Jurkat, Clone E6-1 (cell line): ENCODE results near the gene FOXK2.

Experiments used
- DNase-seq: peaks from one replicate; pipeline ENCODE4 v3.0.0-alpha.2; 2011; ENCODE audit warnings: low read depth, low spot score
- H3K4me3 ChIP-seq: 2 replicates; pipeline ENCODE4 v1.5.1; 2011; ENCODE audit warnings: mild to moderate bottlenecking, low read length, control low read depth, moderate library complexity

FOXK2 gene

DNA sequence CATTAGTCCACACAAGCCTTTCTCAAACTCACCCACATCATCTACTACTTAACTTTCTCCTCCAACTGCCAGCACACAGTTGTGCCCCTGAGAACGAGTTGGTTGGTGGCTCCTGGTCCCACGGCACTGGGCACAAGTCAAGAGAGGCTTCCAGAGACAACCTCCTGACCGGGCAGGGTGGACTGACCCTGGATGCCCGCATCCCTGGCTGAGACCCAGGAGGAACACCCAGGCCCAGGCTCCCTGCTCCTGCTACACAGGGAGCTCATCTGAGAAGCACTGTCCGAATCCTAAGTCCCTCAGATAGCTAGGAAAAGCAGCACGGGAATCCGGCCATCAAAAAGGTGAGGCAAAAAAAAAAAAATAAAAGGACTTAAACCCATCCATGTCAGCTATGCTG is 99.7 kb downstream of the FOXK2 start:
- DNase-seq = no peak
- H3K4me3 ChIP-seq = no peak overlapping the region

DNA sequence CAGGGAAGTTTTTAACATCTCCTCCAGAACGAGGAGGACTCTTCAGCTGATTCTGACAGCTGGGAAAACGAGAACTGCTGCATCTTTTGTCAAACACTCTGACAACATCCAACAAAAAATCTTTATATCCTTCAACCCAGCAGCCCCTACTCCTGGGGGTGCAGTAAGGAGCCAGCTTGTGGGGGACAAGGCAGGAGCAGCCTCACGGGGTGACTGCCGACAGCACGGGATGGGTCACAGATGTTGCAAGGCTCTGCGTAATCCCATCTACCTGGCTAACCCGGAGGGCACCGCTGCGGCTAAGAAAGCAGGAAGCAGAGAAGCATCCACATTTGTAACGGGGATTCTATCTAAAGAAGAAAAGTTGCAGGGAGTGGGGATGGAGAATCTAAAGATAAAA is 100.1 kb downstream of the FOXK2 start:
- no peak overlapping the region for H3K4me3 ChIP-seq
- no peak for DNase-seq

DNA sequence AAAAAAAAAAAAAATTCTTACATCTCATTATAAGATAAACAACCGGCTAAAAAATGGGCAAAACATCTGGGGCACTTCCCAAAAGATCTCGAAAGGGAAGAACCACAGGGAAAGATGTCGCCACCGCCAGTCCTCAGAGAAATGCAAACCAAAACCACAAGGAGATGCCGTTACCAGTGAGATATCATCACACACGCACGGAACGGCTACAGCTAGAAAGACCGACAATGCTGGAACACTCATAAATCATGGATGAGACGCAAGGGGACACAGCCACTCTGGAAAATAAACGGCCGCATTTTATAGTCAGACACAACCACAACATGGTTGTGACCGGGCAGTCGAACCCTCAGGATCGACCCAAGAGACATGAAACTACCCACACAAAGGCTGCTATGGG is 104.2 kb downstream of the FOXK2 start:
- no peak for DNase-seq
- H3K4me3 ChIP-seq = no peak overlapping the region

DNA sequence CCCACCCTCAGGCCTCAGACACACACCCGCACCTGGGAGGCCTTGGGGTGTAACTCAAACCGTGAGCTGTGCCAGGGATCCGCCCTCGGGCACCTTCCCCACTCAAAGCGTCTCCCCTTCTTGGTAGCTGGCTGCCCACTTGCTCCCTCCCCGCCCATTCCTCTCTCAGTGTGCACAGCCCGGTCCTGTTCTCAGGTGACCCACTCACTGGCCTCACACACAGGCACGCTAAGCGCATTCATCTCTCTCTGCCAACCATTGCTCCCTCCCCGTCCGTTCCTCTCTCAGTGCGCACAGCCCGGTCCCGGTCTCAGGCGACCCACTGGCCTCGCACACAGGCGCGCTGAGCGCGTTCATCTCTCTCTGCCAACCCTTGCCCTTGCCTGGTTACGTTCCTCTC is 107.9 kb downstream of the FOXK2 start:
- DNase-seq = no peak
- no peak overlapping the region for H3K4me3 ChIP-seq

DNA sequence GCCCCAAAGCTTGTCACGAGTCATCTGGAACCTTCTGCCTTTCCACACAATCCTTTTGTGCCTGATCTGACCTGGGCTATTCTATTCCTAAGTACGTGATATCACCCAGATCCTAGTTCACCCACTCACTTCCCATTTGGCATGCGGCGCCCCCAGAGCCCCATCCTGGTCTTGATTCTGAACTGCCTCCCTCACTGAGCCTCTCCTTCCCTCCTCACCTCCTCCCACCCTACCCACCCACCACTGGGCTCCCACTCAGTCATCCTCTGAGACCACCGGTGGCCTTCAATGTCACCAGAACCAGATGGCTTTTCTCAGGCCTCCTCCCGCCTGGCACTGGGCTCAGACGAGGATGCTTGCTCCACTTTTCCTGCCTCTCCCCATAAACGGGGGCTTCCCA is 110.2 kb downstream of the FOXK2 start:
- no peak for DNase-seq
- no peak overlapping the region for H3K4me3 ChIP-seq

DNA sequence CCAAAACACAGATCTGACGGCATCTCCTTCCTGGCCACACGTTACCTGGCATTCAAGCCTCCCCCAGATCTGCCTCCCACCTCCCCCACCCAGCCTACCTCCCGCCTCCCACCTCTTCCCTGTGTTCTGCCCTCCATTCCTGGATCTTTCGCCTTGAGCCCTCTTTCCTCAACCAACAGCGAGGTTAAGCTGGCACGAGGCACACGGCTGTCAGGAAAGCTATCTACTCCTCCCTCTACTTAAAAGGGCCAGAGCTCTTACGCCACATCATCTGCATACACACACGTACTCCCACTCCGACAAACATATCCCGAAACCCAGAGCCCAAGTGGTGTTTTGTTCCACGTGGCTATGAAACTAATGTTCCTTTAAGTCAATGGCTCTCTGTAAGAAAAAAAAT is 110.7 kb downstream of the FOXK2 start:
- no peak overlapping the region for H3K4me3 ChIP-seq
- DNase-seq = no peak

DNA sequence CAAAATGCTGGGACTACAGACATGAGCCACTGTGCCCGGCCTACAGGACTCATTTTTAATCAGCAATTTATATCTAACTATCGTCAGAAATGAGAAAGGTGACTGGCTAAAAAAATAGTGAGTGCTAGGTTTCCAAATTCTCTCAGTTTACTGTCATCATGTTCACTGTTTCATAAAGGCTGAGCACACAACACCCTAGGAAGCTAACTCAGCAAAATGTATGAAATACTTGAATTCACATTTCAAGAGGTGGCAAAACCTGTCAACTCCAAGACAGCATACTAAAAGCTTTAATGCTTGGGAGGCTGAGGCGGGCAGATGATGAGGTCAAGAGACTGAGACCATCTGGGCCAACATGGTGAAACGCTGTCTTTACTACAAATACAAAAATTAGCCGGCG is 112.0 kb downstream of the FOXK2 start:
- H3K4me3 ChIP-seq = no peak overlapping the region
- DNase-seq = no peak

DNA sequence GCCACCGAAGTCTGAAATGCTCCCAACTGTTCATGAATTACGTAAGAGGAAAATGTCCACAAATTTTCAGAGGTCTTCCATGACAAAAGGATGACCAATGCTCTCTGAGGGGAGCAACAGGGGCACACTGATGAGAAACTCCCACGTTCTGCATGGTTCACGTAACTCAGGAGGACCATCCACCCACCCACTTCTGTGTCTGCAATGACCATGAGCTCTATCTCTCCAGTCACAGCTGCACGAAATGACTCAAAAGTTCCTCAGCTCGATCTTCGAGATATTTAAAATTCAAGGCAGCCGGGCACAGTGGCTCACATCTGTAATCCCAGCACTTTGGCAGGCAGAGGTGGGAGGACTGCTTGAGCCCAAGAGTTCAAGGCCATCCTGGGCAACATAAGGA is 112.9 kb downstream of the FOXK2 start:
- H3K4me3 ChIP-seq = no peak overlapping the region
- no peak for DNase-seq

DNA sequence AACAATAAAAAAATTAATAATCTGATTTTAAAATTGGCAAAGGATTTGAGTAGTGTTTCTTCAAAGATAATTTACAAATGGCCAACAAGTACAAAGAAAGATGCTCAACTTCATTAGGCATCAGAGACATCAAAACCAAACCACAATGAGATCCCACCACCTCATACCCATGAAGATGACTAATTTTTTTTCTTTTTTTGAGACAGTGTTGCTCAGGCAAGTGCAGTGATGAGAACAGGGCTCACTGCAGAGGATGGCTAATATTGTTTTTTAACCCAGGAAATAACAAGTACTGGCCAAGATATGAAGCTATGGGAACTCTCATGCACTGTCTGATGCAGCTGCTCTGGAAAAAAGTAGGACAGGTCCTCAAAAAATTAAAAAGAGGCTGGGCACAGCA is 113.8 kb downstream of the FOXK2 start:
- H3K4me3 ChIP-seq = no peak overlapping the region
- no peak for DNase-seq

DNA sequence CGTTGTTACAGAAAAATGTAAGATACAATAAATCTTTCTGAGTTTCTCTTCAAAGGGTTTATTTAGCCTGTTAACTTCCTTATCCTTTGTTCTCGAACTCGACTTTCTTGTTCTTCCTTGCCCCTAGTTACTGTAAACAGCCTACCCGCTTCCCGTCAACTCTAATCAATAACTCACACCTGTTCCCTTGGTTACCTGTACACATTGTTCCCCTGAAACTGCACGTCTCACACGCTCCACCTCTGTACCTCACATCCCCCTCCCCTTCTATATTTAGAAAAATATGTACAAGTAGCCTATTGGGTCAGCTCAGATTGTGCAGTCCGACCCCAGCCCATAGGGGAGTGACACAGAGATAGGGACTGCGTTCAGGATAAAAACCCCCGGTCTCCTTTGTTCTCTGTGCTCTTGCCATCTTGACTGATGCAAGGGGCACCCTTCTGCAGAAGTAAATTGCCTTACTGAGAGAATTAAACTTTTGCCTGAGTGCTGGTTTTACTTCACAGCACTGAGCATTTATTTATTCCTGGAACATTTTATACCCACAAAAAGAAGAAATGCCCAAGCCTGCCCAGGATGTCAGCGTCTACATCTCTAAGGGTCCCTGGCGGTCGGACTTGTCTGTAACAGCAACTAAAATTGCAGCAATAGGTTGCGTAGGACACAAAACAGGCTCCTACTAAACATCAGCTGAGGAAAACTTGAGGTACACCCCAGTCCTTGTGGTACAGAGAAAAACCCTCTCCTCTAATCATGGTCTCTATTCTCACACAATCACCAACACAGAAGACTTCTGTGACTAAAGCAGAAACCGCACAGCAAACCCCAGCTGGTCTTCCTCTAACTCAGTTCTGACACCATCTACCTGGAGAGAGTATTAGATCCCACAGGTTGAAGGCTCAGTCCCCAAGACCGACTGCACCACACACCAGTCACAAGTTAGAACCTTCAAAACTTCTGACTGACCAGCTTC is 117.4 kb downstream of the FOXK2 start:
- no peak overlapping the region for H3K4me3 ChIP-seq
- DNase-seq = no peak

DNA sequence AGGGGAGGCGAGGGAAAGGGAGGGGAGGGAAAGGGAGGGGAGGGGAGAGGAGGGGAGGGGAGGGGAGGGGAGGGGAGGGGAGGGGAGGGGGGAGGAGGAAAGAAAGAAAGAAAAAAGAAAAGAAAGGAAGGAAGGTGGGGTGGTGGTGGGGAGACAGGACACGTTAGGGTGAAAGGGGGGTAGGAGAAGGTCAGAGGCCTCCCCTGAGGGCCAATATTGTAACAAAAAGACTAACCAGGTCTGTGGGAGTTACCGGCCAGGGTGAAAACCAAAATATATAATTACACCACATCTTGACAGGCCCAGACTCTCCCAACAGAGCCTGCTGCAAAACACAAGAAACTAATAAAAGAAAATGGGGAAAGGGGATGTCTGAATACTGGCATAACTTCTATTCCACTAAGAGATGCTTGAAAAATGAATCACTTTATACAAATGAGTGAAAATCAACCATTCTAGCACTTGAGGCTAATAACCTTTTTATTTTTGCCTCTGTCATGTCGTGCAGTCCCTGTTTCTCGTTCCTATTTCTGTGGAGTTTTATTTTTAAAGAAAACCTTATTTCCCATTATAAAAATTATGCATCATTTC is 118.7 kb downstream of the FOXK2 start:
- H3K4me3 ChIP-seq = no peak overlapping the region

DNA sequence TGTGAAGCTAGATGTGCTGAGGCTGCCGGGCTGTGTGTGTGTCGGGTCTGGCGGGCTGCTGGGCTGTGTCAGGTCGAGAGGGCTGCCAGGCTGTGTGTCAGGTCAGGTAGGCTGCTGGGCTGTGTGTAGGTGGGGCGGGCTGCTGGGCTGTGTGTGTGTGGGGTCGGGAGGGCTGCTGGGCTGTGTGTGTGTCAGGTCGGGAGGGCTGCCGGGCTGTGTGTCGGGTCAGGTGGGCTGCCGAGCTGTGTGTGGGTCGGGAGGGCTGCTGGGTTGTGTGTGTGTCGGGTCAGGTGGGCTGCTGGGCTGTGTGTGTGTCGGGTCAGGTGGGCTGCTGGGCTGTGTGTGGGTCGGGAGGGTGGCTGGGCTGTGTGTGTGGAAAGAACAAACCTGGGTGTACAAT is 120.1 kb downstream of the FOXK2 start:
- no peak for DNase-seq
- H3K4me3 ChIP-seq = no peak overlapping the region

More for the DNA sequence above, 118.7 kb downstream of the FOXK2 start:
- no peak for DNase-seq

DNA sequence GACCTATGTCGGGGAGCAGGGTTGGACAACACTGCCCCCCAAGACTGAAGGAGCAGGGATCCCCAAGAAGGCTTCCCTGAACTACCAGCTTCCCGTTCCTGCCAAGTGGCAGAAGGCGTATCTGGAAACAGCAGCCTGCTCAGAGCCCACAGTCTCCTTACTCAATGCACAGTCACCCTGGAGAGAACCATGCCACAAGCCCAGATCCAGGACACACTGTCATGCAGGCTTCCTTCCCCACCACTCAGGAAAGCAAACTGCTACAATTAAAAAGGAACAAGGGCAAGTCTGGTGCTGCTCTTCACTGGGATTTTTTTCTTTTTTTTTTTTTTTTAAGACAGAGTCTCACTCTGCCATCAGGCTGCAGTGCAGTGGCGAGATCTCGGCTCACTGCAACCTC is 120.5 kb downstream of the FOXK2 start:
- no peak overlapping the region for H3K4me3 ChIP-seq
- no peak for DNase-seq

DNA sequence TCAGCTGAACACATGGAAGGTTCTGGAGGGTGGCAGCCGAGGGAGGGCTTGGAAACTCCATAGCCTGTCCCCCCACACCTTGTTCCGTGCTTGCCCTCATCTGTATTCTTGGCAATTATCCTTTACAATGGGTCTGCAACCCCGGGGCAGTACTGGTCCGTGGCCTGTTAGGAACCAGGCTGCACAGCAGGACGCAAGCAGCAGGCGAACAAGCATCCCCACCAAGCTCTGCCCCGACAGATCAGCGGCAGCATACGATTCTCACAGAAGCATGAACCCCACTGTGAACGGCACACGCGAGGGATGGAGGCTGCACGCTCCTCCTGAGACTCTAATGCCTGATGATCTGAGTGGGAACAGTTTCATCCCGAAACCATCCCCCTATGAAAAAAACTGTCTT is 122.5 kb downstream of the FOXK2 start:
- DNase-seq = no peak
- no peak overlapping the region for H3K4me3 ChIP-seq

DNA sequence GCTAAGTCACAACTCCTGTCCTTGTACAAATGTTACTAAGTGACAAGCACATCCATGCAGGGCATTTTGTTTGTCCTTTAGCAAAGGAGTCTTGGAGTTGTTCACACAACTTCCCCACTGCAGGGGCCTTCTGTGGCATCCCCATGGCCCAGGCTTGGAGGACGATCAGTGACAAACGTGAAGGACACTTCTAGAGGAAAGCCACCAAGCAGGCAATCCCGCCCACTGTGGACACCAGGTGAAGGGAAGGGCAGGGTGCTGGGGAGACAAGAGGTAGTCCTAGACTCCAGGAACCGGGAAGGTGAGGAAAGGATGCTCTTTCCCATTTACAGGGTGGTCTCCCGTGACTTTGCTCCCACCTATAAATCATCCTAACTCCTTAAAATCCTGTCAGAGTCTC is 124.6 kb downstream of the FOXK2 start:
- H3K4me3 ChIP-seq = no peak overlapping the region
- no peak for DNase-seq

DNA sequence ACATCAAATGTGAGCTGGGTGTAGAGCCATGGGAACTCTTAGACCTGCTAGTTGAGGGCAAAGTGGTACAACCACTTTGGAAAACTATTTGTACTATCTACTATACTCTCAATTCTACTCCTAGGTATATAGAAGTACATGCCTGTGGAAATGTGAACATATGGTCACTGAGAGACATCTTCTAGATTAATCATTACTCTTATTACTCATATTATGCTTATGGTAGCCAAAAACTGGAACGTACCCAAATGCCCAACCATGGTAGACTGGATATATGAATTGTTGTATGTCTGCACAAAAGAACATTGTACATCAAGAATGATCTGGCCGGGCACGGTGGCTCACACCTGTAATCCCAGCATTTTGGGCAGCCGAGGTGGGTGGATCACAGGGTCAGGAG is 126.0 kb downstream of the FOXK2 start:
- no peak for DNase-seq
- H3K4me3 ChIP-seq = no peak overlapping the region

DNA sequence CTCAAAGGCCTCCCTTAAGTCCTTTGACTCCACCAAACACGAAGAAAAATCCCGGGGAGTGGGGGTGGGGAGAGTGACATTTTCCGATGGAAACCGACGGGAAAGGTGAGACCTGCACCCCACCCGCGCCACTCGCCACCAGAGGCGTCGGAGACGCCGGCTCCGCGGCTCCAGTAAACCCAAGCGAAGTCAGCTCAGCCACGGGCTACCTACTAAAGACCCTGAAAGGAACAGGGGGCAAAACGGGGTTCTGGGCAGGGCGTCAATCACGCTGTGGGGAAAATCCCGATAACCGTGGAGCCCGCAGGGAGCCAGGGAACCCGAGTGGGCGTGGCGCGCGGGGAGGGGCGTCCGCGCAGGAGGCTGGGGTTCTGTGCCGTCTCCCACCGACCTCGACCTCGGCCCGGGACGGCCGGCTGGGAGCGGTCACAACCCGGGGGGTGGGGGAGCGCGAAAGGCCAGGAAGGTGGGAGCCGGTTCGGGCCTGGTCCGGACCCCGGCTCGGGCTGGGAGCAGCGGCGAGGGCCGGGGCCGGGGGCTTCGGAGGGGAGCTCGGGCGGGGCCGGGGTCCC is 128.1 kb downstream of the FOXK2 start:
- no peak for DNase-seq
- peak overlapping the region; percentile 87 for H3K4me3 ChIP-seq

DNA sequence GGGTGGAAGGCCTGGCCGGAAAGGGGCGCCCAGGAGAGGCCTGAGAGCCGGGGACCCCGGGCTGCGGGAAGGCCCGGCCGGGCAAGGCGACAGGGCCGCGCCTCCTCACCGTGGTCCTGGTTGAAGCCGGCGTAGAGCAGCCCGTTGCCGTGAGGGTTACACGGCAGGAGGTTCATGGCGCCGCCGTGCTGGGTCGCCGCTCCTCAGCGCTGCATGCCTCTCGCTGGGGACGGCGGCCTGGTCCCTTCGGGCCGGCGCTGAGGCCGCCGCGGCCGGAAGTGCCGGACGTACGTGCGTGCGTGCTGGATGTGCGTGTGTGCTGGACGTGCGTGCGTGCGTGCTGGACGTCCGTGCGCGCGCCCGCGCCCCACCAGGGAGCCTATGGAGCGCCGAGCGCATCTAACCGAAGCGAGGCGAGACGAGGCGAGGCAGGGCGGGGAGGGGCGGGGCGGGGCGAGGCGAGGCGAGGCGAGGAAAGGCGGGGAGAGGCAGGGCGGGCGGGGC is 128.7 kb downstream of the FOXK2 start, which contains the start of gene WDR45B:
TSS of gene WDR45B (minus strand) at position 280 of the 504 bp plus-strand sequence. CDS start at position 176, 104 bp downstream.
- H3K4me3 ChIP-seq = peak within 1 kb of the TSS; percentile 87
- peak; percentile 86 for DNase-seq

DNA sequence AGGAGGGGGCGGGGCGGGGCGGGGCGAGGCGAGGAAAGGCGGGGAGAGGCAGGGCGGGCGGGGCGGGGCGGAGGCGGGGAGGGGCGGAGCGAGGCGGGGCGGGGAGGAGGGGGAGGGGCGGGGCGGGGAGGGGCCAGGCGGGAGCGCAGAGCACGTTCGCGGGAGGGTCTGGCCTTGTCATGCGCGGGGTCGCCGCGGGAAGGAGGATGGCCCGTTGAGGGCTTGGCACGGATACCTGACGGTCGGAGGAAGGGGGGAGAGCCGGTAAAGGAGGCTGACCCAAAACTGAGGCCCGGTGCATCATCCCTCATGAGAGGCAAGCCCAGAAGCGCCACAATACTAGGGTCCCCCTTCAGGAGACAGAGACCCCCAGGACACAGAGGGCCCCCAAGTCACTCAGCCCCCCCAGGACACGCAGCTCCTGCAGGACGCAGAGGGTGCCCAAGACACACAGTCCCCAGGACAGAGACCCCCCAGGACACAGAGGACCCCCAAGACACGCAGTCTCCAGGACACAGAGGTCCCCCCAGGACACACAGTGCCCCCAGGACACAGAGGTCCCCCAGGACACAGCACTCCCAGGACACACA is 129.3 kb downstream of the FOXK2 start:
- peak; percentile 18 for DNase-seq

More for the DNA sequence above, 129.3 kb downstream of the FOXK2 start:
- H3K4me3 ChIP-seq = peak overlapping the region; percentile 53
